ENCODE measurements around the gene CYB561A3.
A peak's percentile ranks its signal among the peaks of the same experiment; 100 is the strongest.
"Not testable (repeated sequence)": the region's sequence is repeated elsewhere in the genome, so short reads cannot be mapped to it uniquely, and the experiment has no call there.

The CYB561A3 gene

GRCh38 chr11:61361741-61362541 is at the start of gene CYB561A3, which contains the start of gene TMEM138:
CYB561A3 (minus strand) TSS chr11:61361882; CDS start chr11:61356713, 5,169 bp downstream.
TMEM138 (plus strand) TSS chr11:61362374; CDS start chr11:61364391, 2,017 bp downstream.
- DNase-seq = peak; percentile 51 to 97 (median 92)

GRCh38 chr11:61406991-61407728 is 45.5 kb upstream of the CYB561A3 start:
- DNase-seq = no peak

GRCh38 chr11:61406067-61406466 is 44.4 kb upstream of the CYB561A3 start:
- DNase-seq = peak in 12 of 56 donors; percentile 5 to 50 (median 33)

GRCh38 chr11:61404641-61405040 is 43.0 kb upstream of the CYB561A3 start:
- no peak for DNase-seq

GRCh38 chr11:61404103-61404502 is 42.4 kb upstream of the CYB561A3 start:
- no peak for DNase-seq

- DNase-seq = no peak
These were observed 42.0 kb upstream of the CYB561A3 start for GRCh38 chr11:61403658-61404057.

GRCh38 chr11:61401573-61401972 is 39.9 kb upstream of the CYB561A3 start:
- DNase-seq = no peak

GRCh38 chr11:61401173-61401572 is 39.5 kb upstream of the CYB561A3 start:
- DNase-seq = no peak

GRCh38 chr11:61392981-61393595 is 31.4 kb upstream of the CYB561A3 start:
- peak in 1 of 56 donors; percentile 44 for DNase-seq

- DNase-seq = no peak
These were observed 28.5 kb upstream of the CYB561A3 start for GRCh38 chr11:61390161-61390560.

GRCh38 chr11:61384271-61385242 is 22.9 kb upstream of the CYB561A3 start:
- no peak for DNase-seq

GRCh38 chr11:61383859-61384258 is 22.2 kb upstream of the CYB561A3 start:
- not testable (repeated sequence) for DNase-seq

GRCh38 chr11:61380884-61381283 is 19.2 kb upstream of the CYB561A3 start:
- no peak for DNase-seq

- DNase-seq = no peak
These were observed 17.1 kb upstream of the CYB561A3 start for GRCh38 chr11:61378713-61379313.

- DNase-seq = no peak
These were observed 15.9 kb upstream of the CYB561A3 start for GRCh38 chr11:61377461-61378160.

GRCh38 chr11:61375761-61376108 is 14.1 kb upstream of the CYB561A3 start:
- DNase-seq = no peak

GRCh38 chr11:61372659-61373420 is 11.2 kb upstream of the CYB561A3 start:
- no peak for DNase-seq

GRCh38 chr11:61370349-61371005 is 8.8 kb upstream of the CYB561A3 start:
- DNase-seq = no peak
